ENCODE data around the gene WASF1.

The WASF1 gene

DNA sequence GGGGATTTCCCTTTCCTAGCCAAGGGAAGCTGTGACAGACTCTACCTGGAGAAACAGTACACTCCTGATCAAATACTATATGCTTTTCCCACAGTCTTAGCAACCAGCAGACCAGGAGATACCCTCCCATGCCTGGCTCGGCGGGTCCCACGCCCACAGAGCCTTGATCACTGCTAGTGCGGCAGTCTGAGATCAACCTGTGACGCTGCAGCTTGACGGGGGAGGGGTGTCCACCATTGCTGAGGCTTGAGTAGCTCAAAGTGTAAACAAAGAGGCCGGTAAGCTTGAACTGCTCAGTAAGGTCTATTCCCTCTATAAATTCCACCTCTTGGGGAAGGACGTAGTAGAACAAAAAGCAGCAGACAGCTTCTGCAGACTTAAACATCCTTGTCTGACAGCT is 63.2 kb downstream of the WASF1 start:
- no peak for DNase-seq (ENCODE audit: low read depth)
- H3K4me3 ChIP-seq (ENCODE audit: control insufficient read depth, low read depth, low read length): no peak overlapping the region
- TF ChIP-seq CTCF (IDR thresholded peaks at IDR 0.05; ENCODE audit: control insufficient read depth, insufficient read depth, low read depth, low read length, missing control alignments): no peak

DNA sequence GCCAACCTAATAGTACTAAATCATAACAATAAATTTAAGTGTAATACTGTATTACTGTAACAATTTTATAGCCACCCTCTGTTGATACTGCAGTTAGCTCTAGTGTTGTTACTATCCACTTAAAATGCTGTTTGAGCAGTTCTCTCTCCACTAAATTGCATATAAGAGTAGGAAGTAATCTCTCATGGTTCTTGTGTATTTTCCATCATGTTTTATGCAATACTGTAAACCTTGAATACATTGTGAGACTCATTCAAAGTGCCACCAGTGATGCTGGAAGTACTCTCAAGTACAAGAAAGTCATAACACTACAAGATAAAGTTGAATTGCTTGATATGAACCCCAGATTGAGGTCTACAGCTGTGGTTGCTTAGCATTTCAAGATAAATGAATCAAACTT is 65.5 kb downstream of the WASF1 start:
- no peak overlapping the region for H3K4me3 ChIP-seq (ENCODE audit: control insufficient read depth, low read depth, low read length)
- TF ChIP-seq CTCF (IDR thresholded peaks at IDR 0.05; ENCODE audit: control insufficient read depth, insufficient read depth, low read depth, low read length, missing control alignments): no peak
- no peak for DNase-seq (ENCODE audit: low read depth)

- TF ChIP-seq CTCF (IDR thresholded peaks at IDR 0.05; ENCODE audit: control insufficient read depth, insufficient read depth, low read depth, low read length, missing control alignments): no peak
- H3K4me3 ChIP-seq (ENCODE audit: control insufficient read depth, low read depth, low read length): no peak overlapping the region
Observed at GRCh38 chr6:110105296-110105695, 74.2 kb downstream of the WASF1 start.

GRCh38 chr6:110103260-110103659 is 76.2 kb downstream of the WASF1 start:
- TF ChIP-seq CTCF (IDR thresholded peaks at IDR 0.05; ENCODE audit: control insufficient read depth, insufficient read depth, low read depth, low read length, missing control alignments): no peak
- DNase-seq (ENCODE audit: low read depth): no peak
- no peak overlapping the region for H3K4me3 ChIP-seq (ENCODE audit: control insufficient read depth, low read depth, low read length)

More at GRCh38 chr6:110105296-110105695, 74.2 kb downstream of the WASF1 start:
- DNase-seq (ENCODE audit: low read depth): no peak

GRCh38 chr6:110102411-110102810 is 77.1 kb downstream of the WASF1 start:
- DNase-seq (ENCODE audit: low read depth): no peak
- no peak overlapping the region for H3K4me3 ChIP-seq (ENCODE audit: control insufficient read depth, low read depth, low read length)
- TF ChIP-seq CTCF (IDR thresholded peaks at IDR 0.05; ENCODE audit: control insufficient read depth, insufficient read depth, low read depth, low read length, missing control alignments): no peak

DNA sequence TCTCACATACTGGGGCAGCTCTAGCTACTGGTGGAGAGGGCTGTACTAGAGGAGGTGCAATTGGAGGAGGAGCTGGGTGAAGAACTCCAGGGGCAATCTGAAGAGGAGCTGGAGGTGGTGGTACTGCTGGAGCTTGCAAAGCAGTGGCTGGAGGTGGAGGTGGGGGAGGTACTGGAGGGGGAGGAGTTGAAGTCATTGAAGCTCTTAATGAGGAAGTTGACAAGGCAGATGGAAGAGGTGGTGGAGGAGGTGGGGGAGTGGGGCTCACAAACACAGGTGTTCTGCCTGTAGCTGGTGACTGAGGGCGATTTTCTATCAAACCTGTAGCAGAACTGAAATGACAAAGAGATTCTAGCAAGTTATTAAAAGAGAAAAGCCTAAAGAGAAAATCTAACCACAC is 77.6 kb downstream of the WASF1 start:
- no peak overlapping the region for H3K4me3 ChIP-seq (ENCODE audit: control insufficient read depth, low read depth, low read length)
- no peak for DNase-seq (ENCODE audit: low read depth)
- no peak for TF ChIP-seq CTCF (IDR thresholded peaks at IDR 0.05; ENCODE audit: control insufficient read depth, insufficient read depth, low read depth, low read length, missing control alignments)

- TF ChIP-seq CTCF (IDR thresholded peaks at IDR 0.05; ENCODE audit: control insufficient read depth, insufficient read depth, low read depth, low read length, missing control alignments): no peak
- H3K4me3 ChIP-seq (ENCODE audit: control insufficient read depth, low read depth, low read length): no peak overlapping the region
- DNase-seq (ENCODE audit: low read depth): no peak
Observed at GRCh38 chr6:110098511-110099116, 80.9 kb downstream of the WASF1 start.

All from AG09309 (cell line).